ENCODE data around the gene DUSP23. TPM values are rescaled to one million over a fixed set of nuclear protein-coding genes. Genes with fewer than 3 reads are reported as not detected.

DUSP23 gene
- total and polyA plus RNA-seq, 2 donors (not counting 3 experiments of a cell fraction or from before 2014, with no cell fraction given): 82.5 to 197 TPM

- CTCF ChIA-PET: interaction anchor here (1.2 to 1.5 kb wide), 2 partner anchors 22 to 70 kb away, joined by 3 to 7 read pairs; no protein-coding TSS in a partner anchor
- intact Hi-C loops (cut with micrococcal nuclease): no loop called here
- no peak overlapping the region for H3K27ac ChIP-seq (ENCODE audit: insufficient read depth, low read depth, low read length)
- FAIRE-seq: no peak
- no peak overlapping the region for H2AFZ ChIP-seq (ENCODE audit: low read depth, low read length)
- H3K4me2 ChIP-seq (ENCODE audit: insufficient read depth, low read length): no peak overlapping the region
- BruUV-seq (replicated peaks): no TSS peak
- POLR2A ChIA-PET: no interaction called here
- no peak overlapping the region for H3K9ac ChIP-seq (replicated peaks; ENCODE audit: extremely low read depth, insufficient read depth, low read length)
- H3K4me1 ChIP-seq (ENCODE audit: control insufficient read depth, extremely low read depth, insufficient read depth, low read length): peaks cover 3% of the 10 kb centered on the region
- no peak overlapping the region for H3K4me3 ChIP-seq (replicated peaks in 1 of 3; ENCODE audit: insufficient read depth in 1 of 3, low read depth in 1 of 3, low read length in 3 of 3)
- H3K9me3 ChIP-seq (replicated peaks; ENCODE audit: control insufficient read depth, insufficient read depth, low read length): no peaks in the 10 kb centered on the region
- TF ChIP-seq JUN (IDR thresholded peaks at IDR 0.05; ENCODE audit: borderline replicate concordance, insufficient read depth, insufficient read length, low read depth) (no peak), GATA2 (IDR thresholded peaks at IDR 0.05; ENCODE audit: insufficient read depth, insufficient read length, low read depth, low read length) (no peak), CTCF (IDR thresholded peaks at IDR 0.05; ENCODE audit: extremely low read depth in 1 of 2, insufficient read depth in 1 of 2, low read depth in 1 of 2, low read length in 2 of 2) (no peak), EZH2 (IDR thresholded peaks at IDR 0.05; ENCODE audit: borderline replicate concordance, low read depth, low read length, severe bottlenecking) (no peak), MAX (IDR thresholded peaks at IDR 0.05; ENCODE audit: insufficient read depth, insufficient read length) (no peak), POLR2AphosphoS5 (IDR thresholded peaks at IDR 0.05; ENCODE audit: insufficient read depth, low read depth, low read length) (no peak), POLR2A (IDR thresholded peaks at IDR 0.05; ENCODE audit: low read depth, low read length) (no peak), MYC (IDR thresholded peaks at IDR 0.05; ENCODE audit: low read depth, low read length) (no peak), FOS (IDR thresholded peaks at IDR 0.05; ENCODE audit: borderline replicate concordance, insufficient read depth, low read length) (no peak)
- peaks cover 25 to 31% of the 10 kb centered on the region in 2 experiments for H3K27me3 ChIP-seq (ENCODE audit: control insufficient read depth in 2 of 2, insufficient read depth in 2 of 2, low read length in 2 of 2)
- no peaks in the 10 kb centered on the region for H4K20me1 ChIP-seq (replicated peaks; ENCODE audit: control insufficient read depth, extremely low read depth, insufficient read depth, low read length)
- dilution Hi-C loops (cut with MboI; ENCODE audit: extremely low pct_ligation_motif_present, low sequenced_read_pairs): no loop called here
- H3K36me3 ChIP-seq (ENCODE audit: control insufficient read depth in 2 of 2, extremely low read depth in 1 of 2, insufficient read depth in 2 of 2, low read length in 2 of 2): no peaks in the 10 kb centered on the region
- H3K9me1 ChIP-seq (replicated peaks; ENCODE audit: control insufficient read depth, extremely low read depth, insufficient read depth, low read length): no peaks in the 10 kb centered on the region
- DNase-seq (ENCODE audit: low read depth, low spot score): no peak
- no peaks in the 10 kb centered on the region for H3K79me2 ChIP-seq (ENCODE audit: control insufficient read depth, insufficient read depth, low read length)
Measured at GRCh38 chr1:159821171-159821867, 40.6 kb downstream of the DUSP23 start.
